Endothelial cell of hepatic sinusoid (primary cell): ENCODE results near the gene SLC24A4.

Experiments
- in situ Hi-C: cut with HindIII; loops from 2 replicates; pipeline ENCODE4 v1.10.0; 2017; ENCODE audit warnings: low sequenced_read_pairs

SLC24A4 gene

DNA sequence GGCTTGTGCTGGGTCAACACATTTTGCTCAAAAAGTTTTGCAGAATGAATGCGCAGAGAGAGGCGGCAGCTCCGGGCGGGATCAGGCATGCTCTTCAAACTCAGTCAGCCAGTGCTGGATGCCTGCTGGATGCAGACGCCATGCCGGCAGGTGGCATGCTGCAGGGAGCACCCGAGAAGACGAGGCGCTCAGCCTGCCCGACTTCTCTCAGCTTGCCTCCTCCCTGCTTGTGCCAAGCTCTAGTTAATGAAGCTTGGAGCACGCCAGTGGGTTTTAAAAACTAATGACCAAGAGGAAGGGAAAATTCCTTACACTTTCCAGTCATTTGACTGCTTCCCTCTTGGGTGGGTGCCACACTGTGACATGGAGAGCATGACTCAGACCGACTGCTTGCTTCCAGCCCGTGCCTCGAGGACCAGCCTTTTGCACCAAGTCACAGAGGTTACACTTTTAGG, 39.8 kb downstream of the SLC24A4 start:
- in situ Hi-C loops: loop anchor here (5.0 kb wide), 1 partner anchor 36 kb away; no protein-coding TSS in a partner anchor

DNA sequence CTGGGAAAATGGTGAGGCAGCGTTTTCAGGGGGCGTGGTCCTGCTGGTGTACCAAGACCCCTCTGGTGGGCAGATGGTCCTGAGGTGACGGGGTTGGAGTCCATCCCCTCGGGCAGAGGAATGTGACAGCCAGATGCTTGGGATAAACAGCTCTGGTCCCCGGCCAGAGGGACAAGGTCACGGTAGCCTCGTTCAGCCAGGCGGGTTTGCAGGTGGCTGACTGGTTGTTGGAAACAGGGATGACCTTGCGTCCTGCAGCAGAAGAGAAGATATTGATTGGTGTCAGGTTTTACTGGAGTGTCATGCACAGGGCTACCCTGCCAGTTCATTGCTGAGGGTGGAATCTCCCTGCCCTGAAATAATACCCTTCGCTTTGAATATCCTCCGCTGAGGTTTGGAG, 43.3 kb downstream of the SLC24A4 start:
- in situ Hi-C loops: no loop called here

GRCh38 chr14:92368001-92368400, 45.0 kb downstream of the SLC24A4 start:
- in situ Hi-C loops: no loop called here

GRCh38 chr14:92369097-92369496, 46.1 kb downstream of the SLC24A4 start:
- in situ Hi-C loops: no loop called here

DNA sequence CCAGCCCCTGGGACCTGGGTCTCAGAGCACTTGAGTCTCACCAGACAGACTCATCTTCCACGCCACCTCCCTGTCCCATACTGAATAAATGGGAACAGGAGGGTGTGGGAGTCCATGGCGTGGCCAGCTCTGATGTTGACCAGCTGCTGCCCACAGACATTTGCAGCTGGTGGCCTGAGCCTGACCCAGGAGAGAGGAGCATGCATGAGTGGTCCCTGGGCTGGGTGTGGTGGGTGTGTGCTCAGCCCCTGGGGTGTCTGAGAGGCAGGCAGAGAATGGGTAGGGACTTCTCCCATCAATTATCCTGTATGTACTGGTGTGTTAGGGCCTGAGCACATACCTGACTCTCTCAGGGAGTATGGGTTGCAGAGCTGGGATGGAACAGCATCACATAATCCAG, 49.3 kb downstream of the SLC24A4 start:
- in situ Hi-C loops: no loop called here

- in situ Hi-C loops: no loop called here
Observed at GRCh38 chr14:92373336-92373735, 50.4 kb downstream of the SLC24A4 start.

DNA sequence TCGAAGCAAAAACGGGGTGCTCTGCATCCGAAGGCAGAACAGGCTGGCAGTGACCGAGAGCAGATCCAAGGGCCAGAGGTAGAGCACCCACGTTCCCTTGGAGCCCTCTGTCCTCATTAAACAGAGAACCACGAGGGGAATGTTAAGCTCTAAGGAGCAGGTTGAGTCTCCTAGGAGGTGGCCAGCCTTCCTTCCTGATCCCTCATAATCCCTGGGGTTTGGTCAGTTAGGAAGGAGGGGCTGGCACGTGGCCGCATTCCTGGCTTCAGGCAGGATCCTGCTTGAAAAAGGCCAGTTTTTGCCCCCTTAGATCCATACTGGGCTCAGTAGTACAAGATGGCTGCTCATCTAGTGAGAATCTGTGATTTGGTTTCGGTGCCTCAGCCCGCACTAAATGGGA, 57.2 kb downstream of the SLC24A4 start:
- in situ Hi-C loops: no loop called here

GRCh38 chr14:92380582-92380981, 57.6 kb downstream of the SLC24A4 start:
- in situ Hi-C loops: no loop called here

DNA sequence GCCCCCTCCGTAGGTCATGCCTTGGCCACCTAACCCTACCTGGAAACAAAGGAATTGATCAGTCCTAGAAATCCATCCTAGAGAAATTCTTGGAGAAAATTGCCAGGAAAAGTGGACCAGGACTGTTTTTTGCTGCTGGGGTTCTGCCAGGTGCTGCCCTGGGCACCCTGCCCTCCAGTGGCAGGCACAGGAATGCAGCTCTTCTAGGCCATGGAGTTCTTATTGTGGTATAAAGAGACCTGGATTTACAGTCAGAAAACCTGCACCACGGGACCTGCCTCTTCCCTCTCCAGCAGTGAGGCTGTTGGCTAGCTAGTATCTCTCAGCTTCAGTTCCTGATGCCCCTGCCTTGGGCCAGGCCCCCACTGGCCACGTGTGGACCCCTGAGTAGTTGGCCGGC, 59.7 kb downstream of the SLC24A4 start:
- in situ Hi-C loops: no loop called here

DNA sequence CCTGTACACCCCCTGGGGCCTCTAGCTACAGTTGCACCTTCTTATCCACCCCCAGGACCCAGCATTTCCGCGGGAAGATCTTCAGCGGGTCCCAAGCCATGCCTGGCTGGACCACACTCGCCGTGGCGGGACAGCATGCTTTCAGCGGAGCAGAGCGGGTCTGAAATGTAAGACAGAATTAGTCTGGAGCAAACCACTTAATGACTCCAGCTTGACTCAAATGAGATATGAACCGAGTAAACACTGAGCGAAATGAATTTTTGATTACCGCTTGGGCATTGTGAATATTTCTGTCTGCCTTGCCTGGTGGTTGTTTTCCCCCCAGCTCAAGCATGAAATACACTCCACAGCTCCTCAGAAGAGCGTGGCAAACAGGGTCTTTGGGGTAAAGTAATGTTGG, 60.8 kb downstream of the SLC24A4 start:
- in situ Hi-C loops: no loop called here

- in situ Hi-C loops: no loop called here
Observed at GRCh38 chr14:92384461-92385133, 61.6 kb downstream of the SLC24A4 start.

DNA sequence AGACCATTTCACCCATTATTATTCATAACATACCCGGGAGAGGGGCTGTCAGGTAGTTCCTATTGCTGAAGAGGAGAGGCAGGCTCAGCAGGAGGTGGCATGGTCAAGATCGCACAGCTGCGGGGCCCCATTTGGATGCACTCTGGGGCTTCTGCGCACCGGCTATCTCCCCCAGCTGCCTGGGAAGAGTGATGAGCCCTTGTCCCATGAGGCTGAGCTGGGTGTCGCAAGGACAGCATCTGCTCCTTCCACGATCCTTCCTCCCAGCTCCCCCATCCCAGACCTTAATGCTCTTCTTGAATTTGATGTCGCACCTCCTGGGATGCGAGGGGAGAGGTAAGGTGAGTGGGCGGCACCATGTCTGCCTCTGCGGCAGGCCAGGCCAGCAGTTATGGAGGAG, 62.6 kb downstream of the SLC24A4 start:
- in situ Hi-C loops: no loop called here

- in situ Hi-C loops: no loop called here
Observed at GRCh38 chr14:92386165-92386564, 63.2 kb downstream of the SLC24A4 start.

GRCh38 chr14:92386637-92387036, 63.7 kb downstream of the SLC24A4 start:
- in situ Hi-C loops: no loop called here

DNA sequence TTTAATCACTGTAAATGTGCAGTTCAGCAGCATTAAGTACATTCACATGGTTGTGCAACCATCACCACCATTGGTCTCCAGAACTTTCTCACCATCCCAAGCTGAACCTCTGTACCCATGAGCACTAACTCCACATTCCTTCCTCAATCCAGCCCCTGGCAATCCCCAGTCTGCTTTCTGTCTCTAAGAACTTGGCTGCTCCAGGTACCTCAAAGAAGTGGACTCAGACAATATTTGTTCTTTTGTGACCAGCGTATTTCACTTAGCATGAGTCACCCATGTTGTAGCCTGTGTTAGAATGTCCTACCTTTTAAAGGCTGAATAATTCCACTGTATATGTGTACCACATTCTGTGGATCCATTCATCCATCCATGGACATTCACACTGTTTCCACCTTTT, 64.6 kb downstream of the SLC24A4 start:
- in situ Hi-C loops: no loop called here

DNA sequence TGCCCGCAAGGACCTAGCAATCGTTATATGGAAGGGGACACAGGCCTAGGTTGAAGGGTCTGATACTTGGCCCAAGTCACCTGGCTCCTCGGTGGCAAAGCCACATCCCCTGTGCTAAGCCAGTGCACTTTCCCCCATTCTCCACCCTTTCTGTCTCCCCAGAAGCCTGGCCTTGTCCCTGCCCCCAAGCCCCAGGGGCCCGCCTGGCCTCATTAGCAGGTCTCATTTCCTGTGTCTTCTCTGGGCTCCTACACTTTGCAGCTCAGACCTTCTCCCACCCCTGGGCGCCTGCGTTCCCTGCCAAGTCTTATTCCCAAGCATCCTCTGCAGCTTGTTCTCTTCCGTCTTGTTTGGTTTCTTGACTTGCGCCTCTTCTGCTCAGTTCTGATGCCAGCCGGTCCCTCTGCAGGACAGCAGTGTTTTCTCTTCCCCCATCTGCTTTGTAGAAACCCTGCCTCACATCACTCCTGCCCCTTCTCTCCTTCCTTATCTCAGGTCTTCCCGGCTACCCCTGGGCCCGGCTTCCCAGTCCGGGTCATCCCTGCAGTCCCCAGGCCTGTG, 66.7 kb downstream of the SLC24A4 start:
- in situ Hi-C loops: no loop called here

GRCh38 chr14:92391726-92392125, 68.8 kb downstream of the SLC24A4 start:
- in situ Hi-C loops: no loop called here

DNA sequence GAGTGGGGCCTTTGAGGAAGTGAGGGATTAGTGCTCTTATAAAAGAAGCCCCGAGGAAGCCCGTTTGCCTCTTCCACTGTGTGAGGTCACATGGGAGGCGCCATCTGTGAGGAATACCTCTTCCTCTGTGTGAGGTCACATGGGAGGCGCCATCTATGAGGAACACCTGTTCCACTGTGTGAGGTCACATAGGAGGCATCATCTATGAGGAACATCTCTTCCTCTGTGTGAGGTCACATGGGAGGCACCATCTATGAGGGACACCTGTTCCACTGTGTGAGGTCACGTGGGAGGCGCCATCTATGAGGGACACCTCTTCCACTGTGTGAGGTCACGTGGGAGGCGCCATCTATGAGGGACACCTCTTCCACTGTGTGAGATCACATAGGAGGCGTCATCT, 69.7 kb downstream of the SLC24A4 start:
- in situ Hi-C loops: no loop called here

DNA sequence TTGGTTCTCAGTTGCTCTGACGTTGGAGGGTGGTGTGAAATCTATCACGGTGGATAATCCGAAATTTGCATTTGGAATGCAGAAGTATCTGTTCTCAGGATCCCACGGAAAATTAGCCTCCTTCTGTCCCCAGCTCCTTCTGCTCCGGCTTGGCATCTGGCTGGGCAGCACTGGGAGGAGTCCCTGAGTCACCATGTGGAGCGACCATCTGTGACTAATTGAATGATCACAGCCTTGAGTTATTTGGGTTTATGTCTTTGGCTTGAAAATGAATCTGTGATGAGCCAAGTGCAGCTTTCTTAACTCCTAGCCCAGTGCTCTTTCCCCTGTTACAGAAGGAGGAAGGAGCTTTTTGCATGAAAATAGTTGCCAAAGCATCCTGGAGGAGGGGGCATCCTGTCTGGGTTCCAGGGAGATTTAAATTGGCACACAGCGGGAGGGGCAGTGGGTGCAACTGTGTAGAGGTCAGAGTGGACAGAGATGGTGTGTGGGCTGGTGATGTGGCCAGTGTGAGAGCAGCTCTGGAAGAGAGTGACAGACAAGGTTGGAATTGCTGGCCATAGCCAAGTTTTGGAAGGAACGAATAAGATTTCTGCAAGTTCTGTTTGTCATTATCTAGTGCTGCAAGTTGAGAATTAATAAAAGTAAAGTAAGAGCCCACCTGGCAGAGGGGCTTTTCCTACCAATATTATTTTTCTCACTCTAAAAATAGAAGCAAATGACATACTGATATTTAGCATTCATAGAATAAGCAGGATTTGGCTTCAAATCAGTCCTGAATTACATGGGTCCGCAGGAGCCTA, 74.4 kb downstream of the SLC24A4 start:
- in situ Hi-C loops: no loop called here

DNA sequence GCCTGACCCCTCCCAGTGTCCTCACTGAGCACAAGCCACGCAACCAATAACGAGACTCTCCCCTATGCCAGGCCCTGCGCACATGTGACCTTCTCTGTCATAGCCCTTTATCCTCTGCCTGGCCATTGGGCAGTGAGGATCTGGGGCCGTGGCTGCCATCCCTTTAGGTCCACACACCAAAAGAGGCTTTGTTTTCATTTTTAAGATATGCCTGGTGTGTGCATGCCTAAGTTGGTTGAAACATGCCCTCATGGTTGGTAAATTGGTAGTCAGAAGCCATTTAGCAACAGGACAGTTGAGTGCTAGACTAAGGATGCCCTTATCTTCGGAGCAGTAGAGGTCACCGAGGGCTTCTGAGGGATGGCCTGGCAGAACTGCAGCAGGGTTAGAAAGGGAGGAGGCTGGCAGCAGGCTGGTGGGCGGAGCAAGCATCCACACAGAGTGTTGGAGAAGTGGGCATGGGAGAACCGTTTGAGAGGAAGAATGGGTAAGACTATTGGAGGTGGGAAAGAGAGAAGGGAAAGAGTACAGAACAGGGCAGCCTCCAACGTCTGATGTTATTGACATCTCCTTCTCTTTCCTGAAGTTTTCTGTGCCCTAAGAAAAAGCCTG, 75.1 kb downstream of the SLC24A4 start:
- in situ Hi-C loops: no loop called here

DNA sequence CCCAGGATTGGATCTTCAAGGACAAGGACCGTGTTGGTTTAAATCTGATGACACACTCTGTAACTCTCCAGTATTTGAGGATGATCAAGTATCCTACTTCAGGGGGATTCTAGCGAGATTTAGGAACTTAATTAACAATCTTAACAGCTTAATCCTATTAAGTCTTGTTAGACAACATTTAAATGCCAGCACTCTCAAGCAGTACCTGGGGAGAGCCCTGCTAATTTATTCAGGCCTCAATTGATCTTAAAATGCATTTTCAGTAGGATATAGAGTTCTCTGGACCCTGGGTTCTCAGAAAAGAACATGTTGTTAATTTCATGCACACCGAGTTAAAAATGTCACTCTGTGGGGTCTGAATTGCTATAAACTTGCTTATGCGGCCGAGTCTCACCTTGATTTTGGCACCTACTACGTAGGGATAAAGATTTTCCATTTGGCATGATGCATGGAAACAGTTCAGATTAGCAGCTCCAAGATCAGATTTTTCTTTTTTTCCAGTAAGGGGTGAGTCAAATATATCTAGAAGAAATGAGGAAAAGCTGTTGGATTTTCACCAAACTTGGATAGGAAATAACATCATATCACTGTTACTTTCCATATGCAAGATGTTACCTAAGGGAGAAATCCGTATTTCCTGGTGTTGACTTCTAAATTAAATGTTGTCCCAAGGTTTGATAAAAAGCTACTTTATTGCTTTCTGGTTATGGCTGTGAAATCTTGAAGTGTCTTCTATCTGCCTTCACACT, 76.1 kb downstream of the SLC24A4 start:
- in situ Hi-C loops: no loop called here
